OCI-M2 (cell line): Measurements from ENCODE around the gene MUC7.
"Not testable (repeated sequence)": the region's sequence is repeated elsewhere in the genome, so short reads cannot be mapped to it uniquely, and the experiment has no call there.

ENCODE experiments used
- DNase-seq: peaks from one replicate; lab custom pipeline; 2025; ENCODE audit not compliant: unreplicated experiment; lab: John Stamatoyannopoulos, UW

MUC7 gene

DNA sequence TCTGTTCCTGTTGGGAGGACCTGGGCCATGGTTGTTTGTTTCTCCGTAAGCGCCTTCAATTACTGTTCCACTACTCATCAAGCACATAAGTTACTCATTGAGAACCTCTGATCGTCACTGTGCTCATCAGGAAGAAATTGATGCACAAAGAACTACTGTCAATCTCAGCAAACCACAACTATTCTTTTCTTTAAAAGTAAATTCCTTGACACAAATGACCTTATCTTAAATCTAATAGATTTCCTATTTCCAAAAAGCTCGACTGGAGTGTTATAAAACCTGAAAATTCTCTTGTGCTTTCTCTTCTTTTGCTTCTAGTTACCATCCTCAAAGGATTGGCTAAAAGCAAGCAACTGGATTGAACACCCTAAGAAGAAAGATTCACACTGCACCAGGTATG, at the start of gene MUC7:
TSS of gene MUC7 (plus strand) at position 301 of the 400 bp plus-strand sequence. CDS start 1,825 bp downstream, outside the sequence.
- DNase-seq: no peak

DNA sequence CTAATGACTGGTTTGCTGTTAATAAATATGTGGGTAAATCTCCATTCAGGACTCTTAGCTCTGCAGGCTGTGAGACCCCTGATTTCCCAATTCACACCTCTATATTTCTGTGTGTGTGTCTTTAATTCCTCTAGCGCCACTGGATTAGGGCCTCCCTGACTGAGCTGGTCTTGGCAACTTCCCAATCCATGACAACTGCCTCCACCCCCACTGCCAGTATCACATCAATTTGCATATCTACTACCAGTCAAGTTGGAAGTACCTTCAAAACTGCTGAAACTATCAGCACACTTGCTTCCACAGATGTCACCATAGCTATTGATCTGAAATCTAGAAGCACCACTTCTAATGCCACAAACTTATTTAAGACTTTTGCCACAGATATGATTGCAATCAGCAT, 46.7 kb upstream of the MUC7 start:
- no peak for DNase-seq

DNA sequence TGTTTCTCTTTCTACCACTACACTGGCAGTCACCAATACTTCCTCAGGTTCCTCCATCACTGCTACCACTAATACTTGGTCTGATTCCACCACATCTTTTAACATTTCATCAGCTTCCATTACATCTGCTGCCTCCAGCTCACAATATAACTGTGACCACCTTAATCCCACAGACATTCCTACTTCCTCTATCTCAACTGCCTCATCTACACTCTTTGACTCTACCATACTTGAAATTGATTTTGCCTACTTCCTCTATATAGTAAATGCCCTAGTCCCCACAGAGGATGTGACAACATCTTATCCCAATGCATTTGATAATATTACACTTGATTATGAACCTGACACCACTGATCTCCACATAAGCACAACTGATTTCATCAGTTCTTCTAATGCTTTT, 45.2 kb upstream of the MUC7 start:
- DNase-seq: no peak

DNA sequence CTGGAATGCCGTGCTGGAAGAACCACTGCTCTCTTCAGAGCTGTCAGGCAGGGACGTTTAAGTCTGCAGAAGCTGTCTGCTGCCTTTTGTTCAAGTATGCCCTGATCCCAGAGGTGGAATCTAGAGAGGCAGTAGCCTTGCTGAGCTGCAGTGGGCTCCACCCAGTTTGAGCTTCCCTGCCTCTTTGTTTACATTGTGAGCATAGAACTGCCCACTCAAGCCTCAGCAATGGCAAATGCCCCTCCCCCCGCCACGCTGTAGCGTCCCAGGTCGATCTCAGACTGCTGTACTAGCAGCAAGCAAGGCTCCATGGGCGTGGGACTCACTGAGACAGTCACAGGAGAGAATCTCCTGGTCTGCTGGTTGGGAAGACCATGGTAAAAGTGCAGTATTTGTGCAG, 34.8 kb upstream of the MUC7 start:
- no peak for DNase-seq

DNA sequence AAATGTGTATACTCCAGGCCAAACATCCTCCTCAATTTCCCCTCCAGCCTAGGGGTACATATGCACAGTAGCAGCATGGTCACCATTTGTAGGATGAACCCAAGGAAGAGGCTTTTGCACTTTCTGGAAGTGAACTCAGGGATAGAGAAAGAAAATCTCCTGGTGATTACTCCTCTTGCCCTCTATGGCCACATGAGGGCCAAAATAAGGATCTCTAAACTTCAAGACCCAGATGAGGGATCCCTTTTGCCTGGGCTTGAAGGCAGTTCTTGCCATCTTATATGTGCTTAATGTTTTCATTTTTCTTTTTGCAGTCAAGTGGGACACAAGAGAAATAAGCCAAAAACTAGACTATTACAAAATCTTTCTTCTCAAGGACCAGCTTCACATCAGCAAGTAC, 29.5 kb upstream of the MUC7 start:
- no peak for DNase-seq

DNA sequence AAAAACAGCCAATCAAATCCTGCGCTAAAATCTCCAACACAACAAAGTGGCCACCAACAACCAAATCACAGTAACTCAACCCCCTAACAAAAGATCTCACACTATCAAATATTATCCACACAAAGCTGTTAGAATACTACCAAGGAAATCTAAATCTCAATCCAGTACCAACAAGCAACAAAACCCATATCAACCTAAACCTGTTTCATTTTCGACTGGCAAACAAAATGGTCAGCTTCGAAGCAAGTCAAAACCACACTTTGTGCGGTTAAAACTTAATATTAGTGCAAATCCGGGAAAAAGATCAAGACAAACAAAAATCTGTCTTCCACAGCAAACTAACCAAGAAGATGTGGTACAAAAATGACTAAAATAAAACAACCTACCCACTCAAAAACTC, 28.7 kb upstream of the MUC7 start:
- DNase-seq: no peak

DNA sequence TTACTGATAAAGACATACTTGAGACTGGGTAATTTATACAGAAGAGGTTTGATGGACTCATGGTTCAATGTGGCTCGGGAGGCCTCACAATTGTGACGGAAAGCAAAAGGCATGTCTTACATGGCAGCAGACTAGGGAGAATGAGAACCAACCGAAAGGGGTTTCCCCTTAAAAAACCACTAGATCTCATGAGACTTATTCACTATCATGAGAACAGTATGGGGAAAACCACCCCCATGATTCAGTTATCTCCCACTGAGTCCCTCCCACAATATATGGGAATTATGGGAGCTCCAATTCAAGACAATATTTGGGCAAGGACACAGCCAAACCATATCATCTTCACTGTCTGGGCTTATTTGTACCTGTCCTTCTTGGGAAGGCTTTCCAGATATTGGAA, 22.8 kb upstream of the MUC7 start:
- no peak for DNase-seq

DNA sequence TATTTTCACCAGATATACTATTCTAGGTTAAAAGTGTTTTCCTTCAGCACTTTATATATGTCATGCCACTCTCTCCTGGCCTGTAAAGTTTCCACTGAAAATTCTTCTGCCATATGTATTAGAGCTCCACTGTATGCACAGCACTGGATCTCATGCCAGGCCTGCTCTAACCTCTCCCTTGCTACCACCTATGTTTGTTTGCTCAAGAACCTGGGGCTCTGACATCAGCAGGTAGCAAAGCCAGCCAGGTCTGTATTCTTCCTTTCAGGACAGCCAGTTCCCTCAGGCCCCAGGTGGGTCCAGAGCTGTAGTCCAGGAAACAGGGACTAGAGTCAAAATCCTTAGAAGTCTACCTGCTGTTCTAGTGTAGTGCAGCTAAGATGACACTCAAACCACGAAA, 19.1 kb upstream of the MUC7 start:
- DNase-seq: no peak

DNA sequence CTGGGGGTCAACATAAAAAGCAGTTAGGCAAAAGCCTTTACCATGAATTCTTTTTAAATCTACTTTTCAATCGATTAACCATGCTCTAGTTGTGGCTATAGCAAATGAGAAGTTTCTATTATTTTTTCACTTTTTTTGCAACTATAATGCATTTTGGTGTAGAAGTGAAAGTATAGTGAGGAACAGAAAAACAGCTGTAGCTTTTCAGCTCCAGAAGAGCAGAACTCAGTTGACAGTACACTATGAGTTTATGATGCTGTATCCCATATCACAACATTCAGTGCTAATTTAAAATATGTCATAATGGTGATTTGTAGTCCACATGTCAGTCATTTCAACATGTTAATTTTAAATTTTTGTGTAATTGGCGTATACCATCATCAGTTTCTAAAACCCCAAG, 8.7 kb upstream of the MUC7 start:
- no peak for DNase-seq

DNA sequence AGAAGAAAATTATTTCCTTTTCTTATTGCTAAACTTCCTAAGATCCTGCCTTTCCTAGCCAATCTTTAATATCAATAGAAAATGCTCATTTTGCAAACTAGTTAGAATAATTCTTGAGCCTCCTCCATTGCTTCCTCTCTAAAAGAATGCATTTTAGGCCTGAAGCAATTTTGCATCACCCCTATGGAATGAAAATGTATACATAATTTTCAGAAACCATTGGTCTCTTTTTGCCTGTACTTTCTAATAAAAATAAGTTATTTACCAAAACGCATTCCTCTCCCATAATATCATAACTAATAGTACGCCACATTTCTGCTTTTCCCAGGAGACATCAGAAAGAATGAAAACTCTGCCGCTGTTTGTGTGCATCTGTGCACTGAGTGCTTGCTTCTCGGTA, 1.7 kb downstream of the MUC7 start:
- no peak for DNase-seq

DNA sequence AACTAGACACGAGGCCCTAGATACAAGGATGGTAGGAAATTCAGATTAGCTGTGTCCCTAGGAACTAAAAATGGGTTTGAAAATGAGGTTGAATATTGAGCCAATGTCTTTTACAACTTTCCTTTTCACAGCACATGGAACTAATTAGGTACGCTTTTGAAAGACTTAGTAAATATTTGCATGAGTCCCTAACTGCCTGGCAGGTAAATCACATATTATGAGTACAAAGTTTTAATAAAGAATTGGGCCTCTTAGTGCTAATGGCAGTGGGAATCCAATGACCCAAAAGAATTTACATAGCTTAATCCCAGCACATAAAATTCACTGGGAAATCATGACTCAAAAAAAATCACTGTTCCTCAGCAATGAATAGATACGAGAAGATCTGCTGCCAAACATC, 16.8 kb downstream of the MUC7 start:
- no peak for DNase-seq

DNA sequence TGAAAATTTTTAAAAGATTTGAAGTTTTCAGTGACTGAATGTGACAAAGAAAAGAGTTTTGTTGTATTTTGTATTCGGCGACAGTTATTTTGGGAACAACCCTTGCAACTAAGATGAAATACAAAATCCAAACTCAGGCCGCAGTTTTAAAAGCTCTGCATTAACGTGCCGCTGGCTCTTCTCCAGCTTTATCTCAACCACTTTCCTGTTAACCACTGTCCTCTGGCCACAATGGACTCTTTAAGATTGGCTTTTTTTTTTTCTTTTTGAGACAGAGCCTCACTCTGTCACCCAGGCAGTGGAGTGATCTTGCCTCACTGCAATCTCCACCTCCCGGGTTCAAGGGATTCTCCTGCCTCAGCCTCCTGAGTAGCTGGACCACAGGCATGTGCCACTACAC, 24.2 kb downstream of the MUC7 start:
- no peak for DNase-seq

DNA sequence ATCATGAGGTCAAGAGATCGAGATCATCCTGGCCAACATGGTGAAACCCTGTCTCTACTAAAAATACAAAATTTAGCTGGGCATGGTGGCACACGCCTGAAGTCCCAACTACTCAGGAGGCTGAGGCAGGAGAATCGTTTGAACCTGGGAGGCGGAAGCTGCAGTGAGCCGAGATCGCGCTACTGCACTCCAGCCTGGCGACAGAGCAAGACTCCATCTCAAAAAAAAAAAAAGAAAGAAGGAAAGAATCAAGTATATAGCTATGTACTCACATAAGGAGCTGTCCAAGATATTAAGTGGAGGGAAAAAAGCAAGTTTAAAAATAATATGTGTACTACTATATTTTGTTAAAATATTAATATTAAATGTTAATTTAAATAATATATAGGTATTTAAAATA, 29.8 kb downstream of the MUC7 start:
- not testable (repeated sequence) for DNase-seq

DNA sequence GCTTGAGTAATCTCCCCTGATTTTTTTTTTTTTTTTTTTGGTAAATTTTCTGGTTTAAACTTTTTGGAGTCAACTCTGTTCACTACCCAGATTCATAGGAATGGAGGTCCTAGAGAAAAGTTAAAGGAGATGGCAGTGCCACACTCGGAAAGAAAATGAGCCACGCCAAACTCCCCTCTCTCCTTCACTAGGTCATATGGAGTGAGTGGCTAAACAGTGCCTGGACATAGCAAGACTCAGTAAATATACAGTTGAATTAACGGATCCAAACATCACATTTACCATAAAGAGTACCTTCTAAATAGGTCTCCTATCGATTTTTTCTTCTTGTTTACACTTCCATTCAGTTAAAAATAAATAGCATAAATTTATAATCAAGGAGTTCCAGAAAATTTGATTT, 32.7 kb downstream of the MUC7 start:
- no peak for DNase-seq

DNA sequence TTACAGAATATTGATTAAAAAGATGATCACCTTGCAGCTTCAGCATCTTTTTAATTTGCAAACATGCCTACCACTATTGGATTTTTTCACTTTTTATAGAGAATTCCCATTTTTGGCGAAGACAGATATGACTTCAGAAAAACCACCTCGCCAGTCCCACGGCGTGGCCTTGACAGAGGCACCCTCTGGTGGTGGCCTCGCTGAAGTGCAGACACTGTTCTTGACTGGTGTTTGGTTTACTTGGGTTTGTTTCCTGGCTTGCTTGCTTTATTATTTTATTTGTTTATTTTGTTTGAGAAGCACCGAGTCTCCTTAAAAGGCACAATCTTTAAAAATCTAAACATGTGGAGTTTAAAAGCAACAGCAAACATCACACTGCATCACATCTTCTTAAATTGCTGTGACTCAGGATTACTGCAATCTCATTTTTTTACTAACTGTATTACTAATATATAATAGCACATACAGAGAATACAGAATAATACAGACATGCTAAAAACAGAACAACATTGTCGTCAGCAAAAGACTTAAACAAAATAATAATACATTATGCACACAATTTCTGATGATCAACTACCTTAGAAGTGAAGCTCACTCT, 33.3 kb downstream of the MUC7 start:
- DNase-seq: no peak

DNA sequence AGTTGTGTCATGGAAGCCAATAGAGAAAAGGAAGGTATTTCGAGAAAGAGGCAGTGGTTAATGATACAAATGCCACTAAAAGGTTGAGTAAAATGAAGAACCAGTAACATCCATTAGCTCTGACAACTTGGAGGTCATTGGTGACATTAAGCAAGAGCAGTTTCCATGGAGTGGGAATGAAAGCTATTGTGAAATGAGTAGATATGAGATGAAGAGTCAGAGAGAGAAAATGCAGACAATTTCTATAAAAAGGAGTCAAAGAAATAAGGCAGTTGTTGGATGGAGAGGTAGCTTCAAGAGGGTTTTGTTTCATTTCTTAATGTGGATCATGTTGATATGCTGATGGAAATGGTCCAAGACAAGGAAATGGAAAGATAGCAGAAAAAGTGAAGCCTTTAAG, 36.8 kb downstream of the MUC7 start:
- DNase-seq: no peak

DNA sequence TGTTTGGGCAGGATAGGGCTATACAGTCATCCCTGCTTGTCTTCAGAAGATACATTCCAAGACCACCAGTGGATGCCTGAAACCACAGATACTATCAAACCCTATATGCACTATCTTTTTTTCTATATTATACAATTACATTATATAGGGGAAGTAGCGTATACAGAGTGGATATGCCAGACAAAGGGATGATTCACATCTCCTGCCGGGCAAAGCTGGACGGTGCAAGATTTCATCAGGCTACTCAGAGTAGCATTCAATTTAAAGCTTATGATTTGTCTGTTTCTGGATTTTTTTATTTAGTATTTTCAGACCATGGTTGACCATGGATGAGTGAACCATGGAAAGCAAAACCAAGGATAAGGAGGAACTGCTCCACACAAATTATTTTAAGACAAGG, 39.4 kb downstream of the MUC7 start:
- no peak for DNase-seq

DNA sequence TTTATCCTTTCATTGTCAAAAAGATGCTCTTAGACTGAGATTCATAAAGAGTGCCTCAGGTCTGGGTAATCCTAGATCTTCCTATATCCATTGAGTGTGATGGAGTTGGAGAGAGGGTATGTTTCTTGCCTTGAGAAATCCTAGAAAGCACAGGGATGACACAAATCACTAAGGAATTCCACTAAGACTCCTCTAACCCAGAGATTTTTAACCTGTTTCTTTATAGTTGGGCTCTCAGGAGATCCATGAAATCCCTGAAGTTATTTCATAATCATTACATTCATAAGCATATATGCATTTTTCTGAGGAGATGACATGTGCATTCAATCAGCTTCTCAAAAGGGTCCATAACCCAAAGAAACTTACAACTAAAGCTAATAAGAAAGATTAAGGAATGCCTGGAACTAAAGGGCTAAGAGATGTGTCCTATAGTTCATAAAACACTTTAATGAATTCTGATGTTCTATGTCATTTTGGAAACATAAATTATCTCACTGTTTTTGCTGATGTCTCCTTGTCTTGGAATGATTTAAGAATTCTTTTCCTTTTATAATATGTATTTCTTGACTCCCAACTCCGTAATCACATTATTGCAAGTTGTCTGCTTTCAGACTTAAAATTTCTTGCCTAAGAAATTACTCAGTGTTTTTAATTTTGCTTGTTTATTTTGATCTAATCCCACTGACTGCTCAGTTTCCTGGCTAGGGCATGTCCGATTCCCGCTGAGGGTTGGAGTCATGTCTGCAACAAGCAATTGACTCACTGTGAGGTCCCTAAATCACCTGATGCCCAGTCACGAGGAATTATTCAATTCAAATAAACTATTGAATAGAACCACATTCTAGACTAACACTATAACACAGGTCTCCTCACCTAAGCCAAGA, 43.6 kb downstream of the MUC7 start:
- no peak for DNase-seq

DNA sequence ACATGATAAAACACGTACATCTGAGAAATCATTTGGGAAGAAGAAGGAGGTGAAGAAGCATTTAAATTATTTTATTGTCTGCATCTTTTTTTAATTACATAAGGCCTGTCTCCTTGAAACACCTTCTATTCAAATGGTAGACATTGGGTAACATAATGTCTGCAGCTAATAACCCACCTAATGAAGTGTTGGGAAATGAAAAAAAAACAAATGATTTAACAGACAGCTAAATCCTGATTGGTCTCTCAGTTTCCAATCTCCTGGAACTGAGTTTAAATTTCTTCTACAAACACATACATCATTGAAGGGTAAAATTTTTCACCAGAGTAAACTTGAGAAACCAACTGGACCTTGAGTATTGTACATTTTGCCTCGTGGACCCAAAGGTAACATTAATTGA, 46.3 kb downstream of the MUC7 start, which contains the start of gene AMTN:
TSS of gene AMTN (plus strand) at position 301 of the 400 bp plus-strand sequence. CDS start 209 bp downstream, outside the sequence.
- DNase-seq: no peak

DNA sequence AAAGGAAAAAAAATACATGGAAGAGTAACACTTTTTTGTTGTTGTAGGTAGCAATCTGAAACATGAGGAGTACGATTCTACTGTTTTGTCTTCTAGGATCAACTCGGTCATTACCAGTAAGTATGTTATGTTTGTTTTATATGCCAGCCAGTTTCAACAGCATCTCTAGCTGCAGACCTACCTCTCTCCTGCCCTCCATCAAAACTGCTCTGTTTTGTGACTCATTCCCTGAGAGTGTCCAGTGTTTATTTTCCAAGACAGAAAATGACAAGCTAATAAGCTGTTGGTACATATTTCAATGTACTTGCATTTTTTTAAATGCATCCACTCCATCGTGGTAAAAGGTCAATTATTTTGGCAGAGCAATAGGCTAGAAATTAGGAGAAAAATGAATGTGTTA, 46.7 kb downstream of the MUC7 start:
- DNase-seq: no peak

DNA sequence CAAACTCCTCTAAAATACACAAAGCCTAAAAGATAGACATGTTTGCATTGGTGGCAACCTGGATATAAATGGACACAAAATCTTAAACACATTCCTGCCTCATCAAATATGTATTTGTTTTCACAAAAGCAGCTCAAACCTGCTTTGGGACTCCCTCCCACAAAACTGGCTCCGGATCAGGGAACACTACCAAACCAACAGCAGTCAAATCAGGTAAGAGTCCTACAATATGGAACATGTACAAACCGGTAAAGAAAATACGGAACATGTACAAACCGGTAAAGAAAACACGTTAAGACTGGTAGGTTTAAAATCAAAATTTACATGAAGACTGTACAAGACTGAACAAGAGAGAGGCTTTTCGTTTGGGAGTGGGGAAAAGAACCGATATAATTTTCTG, 50.6 kb downstream of the MUC7 start:
- no peak for DNase-seq

DNA sequence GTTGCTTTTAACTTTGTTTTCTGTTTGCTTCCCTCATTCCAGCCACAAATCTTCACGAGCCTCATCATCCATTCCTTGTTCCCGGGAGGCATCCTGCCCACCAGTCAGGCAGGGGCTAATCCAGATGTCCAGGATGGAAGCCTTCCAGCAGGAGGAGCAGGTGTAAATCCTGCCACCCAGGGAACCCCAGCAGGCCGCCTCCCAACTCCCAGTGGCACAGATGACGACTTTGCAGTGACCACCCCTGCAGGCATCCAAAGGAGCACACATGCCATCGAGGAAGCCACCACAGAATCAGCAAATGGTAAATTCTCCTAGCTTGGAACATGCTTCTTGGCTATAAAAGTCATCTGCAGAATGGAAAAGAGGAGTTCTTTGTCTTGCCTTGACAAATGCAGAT, 59.0 kb downstream of the MUC7 start:
- no peak for DNase-seq

DNA sequence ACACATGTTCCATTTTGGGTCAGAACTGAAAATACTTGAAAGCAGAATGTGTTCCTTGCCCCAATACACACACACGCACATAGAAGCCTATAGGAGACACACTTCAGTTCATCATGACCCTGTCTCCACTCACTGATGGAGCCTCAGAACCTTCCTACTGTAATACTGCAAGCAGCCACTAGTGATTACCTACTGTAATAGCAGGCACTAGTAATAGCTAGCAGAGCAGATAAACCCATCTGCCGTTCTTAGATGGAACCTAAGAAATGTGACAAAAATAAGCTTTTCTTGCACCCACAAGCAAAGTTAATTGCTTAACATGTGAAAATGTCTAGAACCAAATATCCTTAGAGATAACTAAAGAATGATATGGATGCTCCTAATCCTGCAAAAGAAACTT, 60.0 kb downstream of the MUC7 start:
- DNase-seq: no peak
